Activated CD4-positive, CD25-positive, alpha-beta regulatory T cell (primary cell): ENCODE data around the gene EDAR.

ENCODE experiments used
- DNase-seq, 4 experiments: peaks; one replicate each; lab custom pipeline; 2025; lab: John Stamatoyannopoulos, UW

The EDAR gene

DNA sequence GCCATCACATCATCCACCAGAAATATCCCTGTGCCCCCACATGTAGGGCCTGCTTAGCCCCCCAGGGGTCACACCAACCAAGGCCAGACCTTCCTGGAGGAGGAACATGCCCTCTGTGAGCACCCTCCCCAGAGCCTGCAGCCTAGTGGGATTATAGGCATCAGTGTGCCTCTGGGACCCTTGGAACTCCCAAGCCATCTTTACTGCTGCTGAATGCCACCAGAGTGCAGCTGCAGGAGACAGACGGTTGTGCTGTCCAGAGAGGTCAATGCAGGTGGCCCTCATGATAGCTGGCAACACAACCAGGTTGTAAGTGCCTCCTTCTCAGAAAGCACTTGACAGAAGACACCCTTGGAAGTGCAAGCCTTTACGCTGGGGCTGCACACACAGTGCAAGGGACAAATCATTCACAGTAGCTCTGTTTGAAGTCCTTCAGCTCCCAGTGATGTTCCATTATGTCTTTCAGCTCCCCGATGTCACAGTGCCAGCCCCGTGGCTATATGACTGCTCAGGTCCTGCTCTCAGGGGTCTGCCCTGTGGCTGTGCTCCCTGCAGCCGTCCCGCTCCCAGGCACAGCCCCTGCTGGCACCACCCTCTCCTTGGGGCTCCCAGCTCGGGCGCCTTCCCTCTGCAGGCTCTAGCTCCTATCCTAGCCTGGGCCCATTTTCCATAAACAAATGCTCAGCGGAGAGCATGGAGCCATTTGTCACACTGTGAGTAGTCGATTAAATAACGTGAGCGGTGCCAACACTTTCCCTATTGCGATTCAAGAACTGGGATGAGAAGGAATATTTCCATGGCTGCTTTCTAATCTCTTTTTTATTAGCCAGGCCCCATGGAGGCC is 65.1 kb downstream of the EDAR start:
- DNase-seq, result no peak

DNA sequence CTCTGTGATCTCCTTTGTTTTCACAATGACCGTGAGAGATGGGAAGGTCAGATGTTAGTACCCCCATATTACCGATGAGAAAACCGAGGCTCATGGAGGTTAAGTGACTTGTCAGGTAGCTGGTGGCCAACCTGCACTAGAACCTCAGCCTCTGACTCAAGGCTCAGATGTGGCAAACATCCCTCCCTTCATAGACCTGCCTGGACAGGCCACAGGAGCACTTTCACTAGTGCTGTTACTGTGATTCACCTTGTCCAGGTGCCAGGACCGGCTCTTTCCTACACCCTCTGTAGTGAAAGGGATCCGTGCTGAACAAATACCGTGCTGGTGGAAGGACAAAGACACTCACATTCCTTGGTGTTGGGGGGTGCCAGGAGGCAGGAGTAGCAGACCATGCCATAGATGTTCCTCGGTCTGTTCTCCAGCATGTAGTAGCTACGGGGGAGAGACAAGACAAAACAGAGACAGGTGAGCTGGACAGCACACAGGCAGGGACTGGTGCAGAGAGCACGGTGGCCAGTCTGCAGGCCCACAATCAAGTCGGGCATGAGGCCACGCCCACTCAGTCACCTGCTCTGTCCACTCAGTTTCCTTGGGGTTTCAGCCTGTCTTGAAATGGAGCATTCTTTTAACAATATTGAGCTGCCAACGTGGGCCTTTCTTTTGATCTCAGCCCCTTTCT is 65.9 kb downstream of the EDAR start:
- no peak for DNase-seq

- DNase-seq, result no peak
Observed at GRCh38 chr2:108922141-108922915, 66.7 kb downstream of the EDAR start.

DNA sequence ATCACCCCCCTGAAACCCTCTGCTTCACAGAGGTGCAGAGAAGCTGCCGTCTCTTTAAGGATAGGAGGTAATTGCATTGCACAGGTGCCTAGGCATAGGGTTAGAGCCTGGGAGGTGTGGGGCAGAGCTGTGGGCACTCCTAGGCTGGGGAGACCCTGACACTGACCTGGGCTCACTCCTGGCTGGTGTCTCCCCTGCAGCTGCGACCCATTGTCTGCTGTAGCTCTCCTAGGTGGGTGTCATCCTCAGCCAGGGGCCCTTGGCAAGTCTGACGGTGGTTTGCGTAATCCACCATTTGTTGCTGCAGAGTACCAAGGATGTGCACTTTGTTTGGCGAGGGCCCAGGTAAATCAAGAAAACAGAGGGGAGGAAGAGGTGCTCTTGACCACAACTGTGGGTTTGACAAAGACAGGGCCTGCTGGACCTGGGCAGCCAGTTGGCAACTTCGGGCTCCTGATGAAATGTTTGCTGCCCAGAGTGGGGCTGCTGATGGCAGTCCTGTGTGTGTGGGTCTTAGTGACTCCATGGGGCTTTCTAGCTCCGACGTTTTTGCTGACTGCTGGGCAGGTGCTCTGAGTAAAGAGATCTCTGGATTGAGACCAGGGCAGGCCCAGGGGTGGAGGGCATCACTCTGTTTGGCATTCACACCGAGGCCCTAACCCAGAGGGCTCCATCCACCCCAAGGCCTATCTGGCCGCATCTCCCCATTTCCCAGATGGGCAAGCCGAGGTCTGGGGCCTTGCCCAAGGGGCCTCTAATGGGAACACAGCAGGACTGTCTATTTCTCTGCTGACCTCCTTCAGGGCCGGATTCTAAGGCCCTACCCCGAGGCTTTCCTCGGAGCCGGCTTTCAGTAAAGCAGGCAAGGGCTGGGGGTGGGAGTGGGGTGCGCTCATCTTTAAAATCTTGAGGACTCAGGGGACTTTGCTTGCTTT is 67.7 kb downstream of the EDAR start:
- DNase-seq, result no peak

GRCh38 chr2:108920686-108921085 is 68.3 kb downstream of the EDAR start:
- DNase-seq, result no peak

DNA sequence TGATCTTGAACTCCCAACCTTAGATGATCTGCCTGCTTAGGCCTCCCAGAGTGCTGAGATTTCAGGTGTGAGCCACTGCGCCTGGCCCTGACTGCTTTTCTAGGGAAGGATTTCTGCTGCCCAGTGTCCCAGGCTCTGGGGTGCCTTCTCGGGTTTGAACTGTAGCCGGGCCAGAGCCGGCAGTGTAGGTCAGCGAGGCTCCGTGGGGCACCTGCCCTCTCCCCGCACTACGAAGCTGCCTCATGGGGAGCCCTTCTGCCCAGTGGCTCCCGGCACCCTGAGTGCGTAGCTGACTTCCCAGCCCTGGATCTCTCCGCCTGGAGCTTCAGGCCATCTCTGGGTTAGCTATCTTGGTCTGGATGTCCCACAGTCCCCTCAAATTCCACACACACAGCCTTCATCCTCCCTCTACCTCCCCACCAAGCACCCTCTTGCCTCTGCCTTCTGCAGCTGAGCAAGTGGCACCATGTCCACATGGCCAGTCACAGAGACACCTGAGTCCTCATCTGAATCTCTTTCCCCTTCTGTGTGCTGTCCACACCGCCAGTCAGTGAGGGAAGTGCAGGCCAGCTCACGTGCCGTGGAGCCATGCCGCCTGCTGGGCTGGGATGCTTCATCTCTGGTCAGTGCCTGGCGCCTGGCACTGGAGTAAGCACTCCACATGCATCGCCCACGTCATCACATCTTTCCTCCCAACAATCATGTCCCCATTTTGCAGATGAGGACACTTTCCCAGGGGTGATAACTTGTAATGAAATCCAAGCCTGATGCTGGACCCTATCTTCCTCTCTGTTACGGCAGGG is 69.2 kb downstream of the EDAR start:
- no peak for DNase-seq

DNA sequence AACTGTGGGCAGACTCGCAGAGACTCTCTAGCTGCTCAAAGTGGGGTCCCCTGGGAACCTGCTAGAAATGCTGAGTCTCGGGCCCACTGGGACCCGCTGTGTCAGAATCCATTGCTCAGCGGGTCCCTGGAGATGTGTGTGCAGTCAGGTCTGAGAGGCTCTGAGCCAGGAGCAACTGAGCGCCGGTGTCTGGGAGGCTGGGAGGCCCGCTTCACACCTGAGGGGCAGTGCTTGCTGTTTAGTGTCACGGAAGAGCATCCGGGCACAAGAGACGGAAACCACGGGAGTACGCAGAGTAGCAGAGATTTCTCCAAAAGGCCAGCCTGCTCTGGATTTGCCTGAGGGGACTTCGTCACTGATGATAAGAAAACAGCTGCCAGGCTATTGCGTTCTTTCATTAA is 70.1 kb downstream of the EDAR start:
- no peak for DNase-seq

DNA sequence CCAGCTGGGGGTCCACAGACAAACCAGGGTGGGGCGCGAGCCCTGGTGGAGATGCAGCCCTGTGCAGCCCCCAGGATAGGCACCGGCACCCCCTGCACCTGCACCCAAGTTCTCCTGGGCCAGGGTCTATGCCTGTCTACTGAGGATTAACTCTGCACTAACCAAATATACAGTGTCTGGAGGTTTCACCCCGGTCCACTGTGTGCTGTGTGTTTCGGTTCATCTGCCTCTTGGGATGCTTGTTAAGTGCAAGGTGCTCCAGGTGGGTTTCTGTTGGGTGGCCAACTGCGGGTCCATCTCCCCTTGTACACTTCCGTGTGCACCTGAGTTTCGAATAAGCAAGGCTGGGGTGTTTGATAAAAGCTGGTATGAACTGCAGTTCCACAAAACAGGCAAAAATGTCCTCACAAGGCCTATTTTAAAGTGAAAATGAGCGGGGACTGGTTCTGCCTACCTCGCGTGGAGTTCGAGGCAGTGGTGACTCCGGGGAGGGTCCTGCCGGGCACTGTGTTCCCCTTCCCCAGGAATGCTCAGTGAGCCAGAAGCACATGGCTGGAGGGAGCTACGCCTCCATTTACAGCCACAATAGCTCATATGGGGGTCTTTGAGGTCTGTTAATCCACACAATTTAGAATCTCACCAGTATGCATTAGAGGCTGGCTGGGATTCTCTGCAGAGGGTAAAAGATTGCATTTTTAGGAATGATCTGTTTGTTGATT is 70.7 kb downstream of the EDAR start:
- DNase-seq, result no peak

DNA sequence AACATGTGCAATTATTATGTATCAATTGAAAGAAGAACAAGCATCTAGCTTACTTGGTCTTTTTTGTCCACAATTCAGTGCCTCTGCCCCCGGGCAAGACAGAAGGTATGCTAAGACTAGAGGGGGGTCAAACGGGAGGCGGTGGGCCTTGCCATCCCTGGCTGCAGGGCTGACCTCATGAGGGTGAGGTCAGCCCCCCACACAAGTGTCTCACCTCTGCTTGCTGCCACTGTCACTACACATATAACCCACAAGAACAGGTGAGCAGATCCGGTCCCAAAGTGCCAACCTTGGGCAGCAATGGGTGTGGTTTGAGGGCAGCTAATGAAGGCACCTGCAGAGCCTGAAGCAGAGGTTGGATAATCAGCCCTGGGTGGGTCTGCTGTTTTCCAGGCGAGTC is 71.5 kb downstream of the EDAR start:
- no peak for DNase-seq

DNA sequence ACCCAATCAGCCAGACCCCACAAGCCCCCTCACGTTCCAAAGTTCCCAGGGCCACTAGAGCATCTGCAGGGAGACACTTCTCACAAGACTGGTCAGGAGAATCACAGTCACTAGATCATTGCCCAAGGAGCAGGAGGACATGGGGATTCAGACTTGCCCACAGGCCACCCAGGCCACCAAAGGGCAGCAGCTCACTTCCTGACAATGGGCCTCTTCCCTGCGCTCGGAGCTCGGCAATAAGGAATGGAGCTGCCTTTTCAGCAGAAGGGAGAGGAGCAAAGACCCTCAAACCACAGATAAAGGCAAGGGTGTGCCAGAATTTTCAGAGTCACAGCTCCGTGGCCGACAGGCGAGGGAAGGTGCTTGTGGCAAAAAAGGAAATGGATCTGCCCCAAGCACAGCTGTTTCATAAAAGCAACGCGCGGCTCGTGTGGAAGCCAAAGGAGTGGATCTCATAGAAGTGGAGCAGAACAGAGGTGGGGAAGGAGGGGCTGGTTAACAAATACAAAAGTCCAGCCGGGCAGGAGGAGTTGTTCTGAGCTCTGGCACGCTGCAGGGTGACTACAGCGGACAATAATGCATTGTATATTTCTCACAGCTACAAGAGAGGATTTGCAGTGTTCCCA is 72.1 kb downstream of the EDAR start:
- no peak for DNase-seq

- DNase-seq, result no peak
Observed at GRCh38 chr2:108916122-108916795, 72.8 kb downstream of the EDAR start.

DNA sequence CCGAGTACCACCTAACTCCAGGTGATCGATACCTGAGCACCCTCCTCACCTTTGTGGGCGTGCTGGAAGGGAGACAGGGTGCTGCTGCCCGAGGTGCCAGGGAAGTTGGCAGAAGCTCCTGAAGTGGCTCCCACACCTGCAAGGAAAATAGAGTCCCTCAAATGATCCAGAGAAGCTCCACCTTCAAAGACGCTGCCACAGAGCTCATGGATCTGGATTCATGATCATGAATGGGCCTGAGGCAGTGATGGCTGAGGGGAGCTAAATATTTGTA is 76.5 kb downstream of the EDAR start:
- DNase-seq, result no peak

- DNase-seq, result no peak
Observed at GRCh38 chr2:108911807-108912628, 77.0 kb downstream of the EDAR start.

GRCh38 chr2:108911401-108911800 is 77.6 kb downstream of the EDAR start:
- no peak for DNase-seq

DNA sequence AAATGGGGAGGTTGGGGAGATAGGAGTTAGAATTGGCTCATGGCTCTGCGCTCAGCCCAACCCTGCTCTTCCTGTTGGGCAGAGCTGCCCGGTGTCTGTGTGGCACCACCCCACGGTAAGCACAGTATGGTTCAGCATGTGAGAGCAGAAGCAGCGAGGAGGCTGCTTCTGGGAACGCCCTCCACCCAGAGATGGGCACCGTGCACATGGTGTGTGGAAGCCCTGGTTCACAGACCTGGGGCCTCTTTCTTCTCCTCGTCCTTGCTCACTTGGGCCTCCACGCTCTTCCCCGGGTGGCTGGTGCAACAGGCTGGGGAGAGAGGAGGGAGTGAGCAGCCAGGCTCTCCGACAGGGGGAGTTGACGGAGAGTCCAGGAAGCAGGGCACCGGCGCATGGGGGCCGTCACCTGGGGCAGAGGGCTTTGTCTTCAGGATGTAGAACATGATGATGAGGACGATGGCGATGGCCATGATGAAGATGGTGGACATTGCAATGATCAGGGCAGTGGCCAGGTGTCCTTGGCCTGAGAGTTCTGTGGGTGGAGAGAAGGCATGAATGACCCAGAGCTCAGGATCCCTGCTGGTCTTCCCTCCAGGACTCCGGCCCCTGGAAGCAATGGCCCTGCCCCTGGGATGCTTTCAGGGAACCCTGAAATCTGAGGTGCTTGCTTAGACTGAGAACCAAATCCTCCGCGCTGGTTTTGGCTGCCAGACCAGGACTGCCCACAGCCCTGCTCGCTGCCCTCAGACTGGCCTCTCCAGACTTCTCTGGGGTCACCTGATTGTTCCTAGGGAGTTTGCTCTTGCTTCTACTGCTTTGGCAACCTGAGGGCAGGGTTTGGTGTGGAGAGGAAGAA is 78.3 kb downstream of the EDAR start:
- no peak for DNase-seq

- DNase-seq, result no peak
Observed at GRCh38 chr2:108910011-108910431, 79.0 kb downstream of the EDAR start.

GRCh38 chr2:108909275-108909823 is 79.7 kb downstream of the EDAR start:
- DNase-seq, result no peak
